ENCODE results near the gene TRIM15.
"Not testable (repeated sequence)": the region's sequence is repeated elsewhere in the genome, so short reads cannot be mapped to it uniquely, and the experiment has no call there.

Gene TRIM15

GRCh38 chr6:30200551-30201281 lies 37.4 kb downstream of the TRIM15 start:
- no peak for DNase-seq

GRCh38 chr6:30202366-30202765 lies 39.0 kb downstream of the TRIM15 start:
- DNase-seq: no peak

DNA sequence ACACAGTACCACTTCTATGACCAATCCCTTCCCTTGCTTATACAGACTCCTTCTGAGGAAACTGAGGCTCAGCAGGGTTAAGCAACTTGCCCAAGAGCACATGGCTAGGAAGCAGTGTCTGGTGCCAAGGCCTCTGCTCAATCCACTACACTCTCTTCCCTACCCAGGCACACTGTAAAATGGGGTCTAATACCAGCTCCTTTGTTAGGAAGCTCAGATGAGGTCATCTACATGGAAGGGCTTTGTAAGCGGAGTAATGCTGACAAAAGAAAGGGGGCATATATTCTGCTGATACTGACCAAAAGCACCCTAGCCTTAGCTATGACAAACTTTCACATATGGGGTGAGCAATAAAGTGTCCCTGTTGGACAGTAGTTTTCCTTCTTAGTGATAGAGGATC lies 40.8 kb downstream of the TRIM15 start:
- no peak for DNase-seq

DNA sequence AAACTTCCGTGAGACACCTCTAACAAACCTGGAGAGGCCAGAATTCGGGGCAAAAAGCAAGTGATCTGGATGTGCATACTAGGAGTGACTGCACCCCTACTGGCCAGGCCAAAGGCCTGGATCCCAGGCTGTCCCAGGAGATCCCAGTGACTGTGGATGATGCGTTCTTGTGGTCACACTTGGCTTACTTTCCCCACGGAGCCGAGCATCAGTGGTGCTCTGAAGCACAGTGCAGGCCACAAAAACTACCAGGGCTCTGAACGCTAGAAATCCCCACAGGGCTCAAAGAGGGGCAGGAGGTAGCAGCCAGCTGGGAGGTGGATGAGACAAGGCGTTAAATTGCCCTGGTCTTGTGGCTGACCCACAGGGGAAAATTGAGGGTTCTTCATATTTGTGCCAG lies 42.8 kb downstream of the TRIM15 start:
- DNase-seq: no peak

GRCh38 chr6:30206799-30207618 lies 43.7 kb downstream of the TRIM15 start:
- DNase-seq: no peak

GRCh38 chr6:30207619-30208295 lies 44.4 kb downstream of the TRIM15 start:
- DNase-seq: no peak

GRCh38 chr6:30211306-30211705 lies 48.0 kb downstream of the TRIM15 start:
- DNase-seq: no peak

GRCh38 chr6:30211899-30212298 lies 48.6 kb downstream of the TRIM15 start:
- DNase-seq: no peak

GRCh38 chr6:30212865-30213666 lies 49.7 kb downstream of the TRIM15 start, which contains the start of gene TRIM26:
Gene TRIM26, minus strand, starts transcription at chr6:30213406. Its CDS starts 14,303 bp downstream, at chr6:30199103.
- DNase-seq: peak; percentile 96

GRCh38 chr6:30213667-30213956 lies 50.3 kb downstream of the TRIM15 start:
- DNase-seq: no peak

- peak; percentile 79 for DNase-seq
Observed at GRCh38 chr6:30213957-30214656, 50.8 kb downstream of the TRIM15 start.

GRCh38 chr6:30214657-30214982 lies 51.3 kb downstream of the TRIM15 start:
- no peak for DNase-seq

DNA sequence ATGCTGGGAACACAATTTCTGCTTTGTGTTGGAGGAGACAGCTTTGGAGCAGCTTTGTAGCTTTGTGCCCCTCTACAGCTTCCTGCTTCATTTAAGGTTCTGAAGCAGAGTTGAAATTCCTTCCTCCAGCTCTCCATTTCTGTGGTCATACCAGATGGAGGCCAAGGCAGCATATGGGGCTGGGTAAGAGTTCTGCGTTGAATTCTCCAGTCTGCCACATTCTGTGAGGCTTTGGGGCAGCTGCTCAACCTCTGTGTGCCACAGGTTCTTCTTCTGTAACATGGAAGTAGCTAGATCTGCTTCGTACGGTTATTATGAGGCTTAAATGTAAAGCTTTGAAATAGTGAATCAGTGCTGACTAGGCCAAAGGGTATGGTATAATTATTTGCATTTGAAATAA lies 52.8 kb downstream of the TRIM15 start:
- no peak for DNase-seq

GRCh38 chr6:30219244-30219643 lies 55.9 kb downstream of the TRIM15 start:
- DNase-seq: peak; percentile 58

DNA sequence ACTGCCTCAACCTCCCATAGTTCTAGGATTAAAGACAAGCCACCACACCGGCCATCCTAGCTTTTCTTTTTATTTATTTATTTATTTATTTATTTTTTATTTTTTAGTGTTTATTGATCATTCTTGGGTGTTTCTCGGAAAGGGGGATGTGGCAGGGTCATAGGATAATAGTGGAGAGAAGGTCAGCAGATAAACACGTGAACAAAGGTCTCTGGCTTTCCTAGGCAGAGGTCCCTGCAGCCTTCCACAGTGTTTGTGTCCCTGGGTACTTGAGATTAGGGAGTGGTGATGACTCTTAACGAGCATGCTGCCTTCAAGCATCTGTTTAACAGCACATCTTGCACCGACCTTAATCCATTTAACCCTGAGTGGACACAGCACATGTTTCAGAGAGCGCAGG lies 58.0 kb downstream of the TRIM15 start:
- DNase-seq: not testable (repeated sequence)

DNA sequence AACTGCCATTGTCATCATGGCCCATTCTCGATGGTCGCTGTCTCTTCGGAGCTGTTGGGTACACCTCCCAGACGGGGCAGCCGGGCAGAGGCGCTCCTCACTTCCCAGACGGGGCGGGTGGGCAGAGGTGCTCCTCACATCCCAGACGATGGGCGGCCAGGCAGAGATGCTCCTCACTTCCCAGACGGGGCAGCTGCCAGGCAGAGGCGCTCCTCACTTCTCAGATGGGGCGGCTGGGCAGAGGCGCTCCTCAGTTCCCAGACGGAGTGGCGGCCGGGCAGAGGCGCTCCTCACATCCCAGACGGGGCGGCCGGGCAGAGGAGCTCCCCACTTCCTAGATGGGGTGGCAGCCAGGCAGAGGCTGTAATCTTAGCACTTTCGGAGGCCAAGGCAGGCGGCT lies 58.6 kb downstream of the TRIM15 start:
- not testable (repeated sequence) for DNase-seq

Measured in CD4-positive, alpha-beta T cell treated with Interleukin-6 for 4 hours (primary cell).